Measurements from ENCODE around the gene UBE3D.
A peak's percentile ranks its signal among the peaks of the same experiment; 100 is the strongest.

Gene UBE3D

GRCh38 chr6:83061190-83061589 lies 4.5 kb downstream of the UBE3D start:
- H3K4me3 ChIP-seq (replicated peaks; ENCODE audit: low read depth, low read length) = no peak overlapping the region
- TF ChIP-seq CTCF (IDR thresholded peaks at IDR 0.05; ENCODE audit: low read depth, low read length, missing control alignments) = no peak
- no peak for DNase-seq (ENCODE audit: extremely low read depth, low read depth)

- peak; percentile 83 for TF ChIP-seq CTCF (IDR thresholded peaks at IDR 0.05; ENCODE audit: low read depth, low read length, missing control alignments)
- DNase-seq (ENCODE audit: extremely low read depth, low read depth) = no peak
- no peak overlapping the region for H3K4me3 ChIP-seq (replicated peaks; ENCODE audit: low read depth, low read length)
Measured at GRCh38 chr6:83057705-83058321, 7.8 kb downstream of the UBE3D start.

- H3K4me3 ChIP-seq (replicated peaks; ENCODE audit: low read depth, low read length) = no peak overlapping the region
- DNase-seq (ENCODE audit: extremely low read depth, low read depth) = no peak
- TF ChIP-seq CTCF (IDR thresholded peaks at IDR 0.05; ENCODE audit: low read depth, low read length, missing control alignments) = peak; percentile 74
Measured at GRCh38 chr6:83055366-83055964, 10.2 kb downstream of the UBE3D start.

- no peak for DNase-seq (ENCODE audit: extremely low read depth, low read depth)
- no peak overlapping the region for H3K4me3 ChIP-seq (replicated peaks; ENCODE audit: low read depth, low read length)
- no peak for TF ChIP-seq CTCF (IDR thresholded peaks at IDR 0.05; ENCODE audit: low read depth, low read length, missing control alignments)
Measured at GRCh38 chr6:83053678-83054077, 12.0 kb downstream of the UBE3D start.

GRCh38 chr6:83051377-83052172 lies 14.1 kb downstream of the UBE3D start:
- no peak for TF ChIP-seq CTCF (IDR thresholded peaks at IDR 0.05; ENCODE audit: low read depth, low read length, missing control alignments)
- DNase-seq (ENCODE audit: extremely low read depth, low read depth) = no peak
- no peak overlapping the region for H3K4me3 ChIP-seq (replicated peaks; ENCODE audit: low read depth, low read length)

- no peak for DNase-seq (ENCODE audit: extremely low read depth, low read depth)
- no peak overlapping the region for H3K4me3 ChIP-seq (replicated peaks; ENCODE audit: low read depth, low read length)
- no peak for TF ChIP-seq CTCF (IDR thresholded peaks at IDR 0.05; ENCODE audit: low read depth, low read length, missing control alignments)
Measured at GRCh38 chr6:83047065-83047754, 18.4 kb downstream of the UBE3D start.
